Mesothelial cell of epicardium (in vitro differentiated cells): ENCODE data around the gene ZDBF2. TPM values are rescaled to one million over a fixed set of nuclear protein-coding genes. Genes with fewer than 3 reads are reported as not detected.

Experiments
- DNase-seq, 2 experiments: peaks; one replicate each; pipeline ENCODE4 v3.0.0; 2021; ENCODE audit warnings: low spot score in 2 of 2; ENCODE audit not compliant: unreplicated experiment in 2 of 2
- H3K27ac Mint-ChIP-seq: 2 replicates; pipeline ENCODE4 v1.8.0; 2021; ENCODE audit warnings: mixed read lengths
- H3K27me3 Mint-ChIP-seq: 2 replicates; pipeline ENCODE4 v1.8.0; 2021; ENCODE audit warnings: low read depth, mixed read lengths
- H3K36me3 Mint-ChIP-seq: 2 replicates; pipeline ENCODE4 v1.8.0; 2021; ENCODE audit warnings: mixed read lengths
- H3K4me1 Mint-ChIP-seq: 2 replicates; pipeline ENCODE4 v1.8.0; 2021; ENCODE audit warnings: mixed read lengths
- H3K4me3 Mint-ChIP-seq: 2 replicates; pipeline ENCODE4 v1.8.0; 2021; ENCODE audit warnings: mild to moderate bottlenecking, moderate library complexity, mixed read lengths
- H3K9me3 Mint-ChIP-seq: 2 replicates; pipeline ENCODE4 v1.8.0; 2021; ENCODE audit warnings: mixed read lengths
- total RNA-seq: library from RNA; stranded (reverse); gene quantifications from 3 replicates; pipeline ENCODE4 v1.2.1, GENCODE V29; 2021
- TF ChIP-seq, protein P1 (sequence below): fragments of 200-600 bp; sonication (generic); IDR thresholded peaks from one replicate; pipeline ENCODE4 v1.5.0; 2021; ENCODE audit warnings: antibody characterized with exemption; ENCODE audit not compliant: unreplicated experiment

The ZDBF2 gene
- total RNA-seq, 1 donor from 2014 or later, result 49.5 TPM

- Mint-ChIP-seq H3K4me3 (peak overlapping the region; percentile 80), H3K27ac (peak overlapping the region; percentile 89), H3K4me1 (peaks cover 25% of the 10 kb centered on the region)
These were observed 1.0 kb downstream of the ZDBF2 start for GRCh38 chr2:206275312-206276055.

GRCh38 chr2:206276169-206276942 lies 1.9 kb downstream of the ZDBF2 start:
- Mint-ChIP-seq H3K9me3 (no peaks in the 10 kb centered on the region), H3K36me3 (peaks cover 2% of the 10 kb centered on the region), H3K4me3 (peak overlapping the region; percentile 80), H3K27me3 (peaks cover 4% of the 10 kb centered on the region), H3K27ac (peak overlapping the region; percentile 89), H3K4me1 (peaks cover 25% of the 10 kb centered on the region)
- DNase-seq, result no peak
- TF ChIP-seq, protein P1, sequence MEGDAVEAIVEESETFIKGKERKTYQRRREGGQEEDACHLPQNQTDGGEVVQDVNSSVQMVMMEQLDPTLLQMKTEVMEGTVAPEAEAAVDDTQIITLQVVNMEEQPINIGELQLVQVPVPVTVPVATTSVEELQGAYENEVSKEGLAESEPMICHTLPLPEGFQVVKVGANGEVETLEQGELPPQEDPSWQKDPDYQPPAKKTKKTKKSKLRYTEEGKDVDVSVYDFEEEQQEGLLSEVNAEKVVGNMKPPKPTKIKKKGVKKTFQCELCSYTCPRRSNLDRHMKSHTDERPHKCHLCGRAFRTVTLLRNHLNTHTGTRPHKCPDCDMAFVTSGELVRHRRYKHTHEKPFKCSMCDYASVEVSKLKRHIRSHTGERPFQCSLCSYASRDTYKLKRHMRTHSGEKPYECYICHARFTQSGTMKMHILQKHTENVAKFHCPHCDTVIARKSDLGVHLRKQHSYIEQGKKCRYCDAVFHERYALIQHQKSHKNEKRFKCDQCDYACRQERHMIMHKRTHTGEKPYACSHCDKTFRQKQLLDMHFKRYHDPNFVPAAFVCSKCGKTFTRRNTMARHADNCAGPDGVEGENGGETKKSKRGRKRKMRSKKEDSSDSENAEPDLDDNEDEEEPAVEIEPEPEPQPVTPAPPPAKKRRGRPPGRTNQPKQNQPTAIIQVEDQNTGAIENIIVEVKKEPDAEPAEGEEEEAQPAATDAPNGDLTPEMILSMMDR, result no peak

More at GRCh38 chr2:206275312-206276055, 1.0 kb downstream of the ZDBF2 start:
- TF ChIP-seq, protein P1, result no peak
- peaks cover 7% of the 10 kb centered on the region for H3K27me3 Mint-ChIP-seq
- peak in 1 of 2 experiments; percentile 48 for DNase-seq
- H3K9me3 Mint-ChIP-seq, result no peaks in the 10 kb centered on the region
- peaks cover 2% of the 10 kb centered on the region for H3K36me3 Mint-ChIP-seq

GRCh38 chr2:206277503-206277902 lies 3.0 kb downstream of the ZDBF2 start:
- H3K4me1 Mint-ChIP-seq, result peaks cover 25% of the 10 kb centered on the region
- peaks cover 7% of the 10 kb centered on the region for H3K36me3 Mint-ChIP-seq
- no peak overlapping the region for H3K4me3 Mint-ChIP-seq
- peaks cover 6% of the 10 kb centered on the region for H3K9me3 Mint-ChIP-seq
- TF ChIP-seq, protein P1, result no peak
- no peaks in the 10 kb centered on the region for H3K27me3 Mint-ChIP-seq
- no peak for DNase-seq
- no peak overlapping the region for H3K27ac Mint-ChIP-seq

- Mint-ChIP-seq H3K27me3 (no peaks in the 10 kb centered on the region), H3K4me1 (no peaks in the 10 kb centered on the region), H3K9me3 (peaks cover 48% of the 10 kb centered on the region), H3K4me3 (no peak overlapping the region), H3K27ac (no peak overlapping the region), H3K36me3 (peaks cover 56% of the 10 kb centered on the region)
- no peak for DNase-seq
- TF ChIP-seq, protein P1, result no peak
These were observed 8.3 kb downstream of the ZDBF2 start for GRCh38 chr2:206282746-206283145.

DNA sequence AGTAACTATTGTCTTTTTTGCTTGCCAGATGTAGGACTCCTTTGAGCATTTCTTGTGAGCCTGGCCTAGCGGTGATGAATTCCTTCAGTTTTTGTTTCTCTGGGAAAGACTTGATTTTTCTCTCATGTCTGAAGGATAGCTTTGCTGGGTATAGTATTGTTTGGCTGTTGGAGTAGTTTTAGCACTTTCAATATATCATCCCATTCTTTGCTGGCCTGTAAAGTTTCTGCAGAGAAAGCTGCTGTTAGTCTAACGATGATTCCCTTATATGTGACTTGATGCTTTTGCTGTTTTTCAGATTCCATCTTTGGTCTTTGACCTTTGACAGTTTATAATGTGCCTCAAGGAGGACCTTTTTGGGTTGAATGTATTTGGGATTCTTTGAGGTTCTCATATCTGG lies 12.7 kb downstream of the ZDBF2 start:
- Mint-ChIP-seq H3K4me1 (no peaks in the 10 kb centered on the region), H3K36me3 (peaks cover 96% of the 10 kb centered on the region), H3K27ac (no peak overlapping the region), H3K27me3 (no peaks in the 10 kb centered on the region), H3K4me3 (no peak overlapping the region), H3K9me3 (peaks cover 75% of the 10 kb centered on the region)
- DNase-seq, result no peak
- TF ChIP-seq, protein P1, result no peak
